Right atrium auricular region (tissue), 2 donors: ENCODE results near the gene COL25A1. TPM values are rescaled to one million over a fixed set of nuclear protein-coding genes. Genes with fewer than 3 reads are reported as not detected.

Source experiments
- DNase-seq: peaks from one replicate; pipeline ENCODE4 v3.0.0-alpha.2; 2019; ENCODE audit warnings: low spot score
- H3K27ac ChIP-seq, 2 donors: fragments of 200-600 bp; sonication (generic); 1 replicate in 1 of 2; 2 replicates in 1 of 2; pipeline ENCODE4 v1.5.1; 2016 to 2019
- H3K27me3 ChIP-seq, 2 donors: fragments of 200-600 bp; sonication (generic); one replicate each; pipeline versions ENCODE4 v1.5.1 to v1.6.0; 2017 to 2019
- H3K36me3 ChIP-seq: fragments of 200-600 bp; sonication (generic); one replicate; pipeline ENCODE4 v1.5.1; 2016
- H3K4me1 ChIP-seq, 2 donors: fragments of 200-600 bp; sonication (generic); one replicate each; pipeline versions ENCODE4 v1.5.1 to v1.6.0; 2017 to 2019
- H3K4me3 ChIP-seq, 2 donors: fragments of 200-600 bp; sonication (generic); 1 replicate in 1 of 2; 2 replicates in 1 of 2; pipeline ENCODE4 v1.5.1; 2017 to 2019; ENCODE audit warnings: mild to moderate bottlenecking in 1 of 2, moderate library complexity in 1 of 2
- H3K9me3 ChIP-seq, 2 donors: fragments of 200-600 bp; sonication (generic); one replicate each; pipeline ENCODE4 v1.5.1; 2019
- total RNA-seq, 2 donors: library from RNA; depleted of rRNA; stranded (reverse); fragments of >200 nt; gene quantifications; one replicate each; pipeline ENCODE4 v1.1.0, GENCODE V29; 2016
- TF ChIP-seq, protein P1 (sequence below), 2 donors: fragments of 200-600 bp; sonication (generic); IDR thresholded peaks; one replicate each; pipeline ENCODE4 v1.5.1; 2019; ENCODE audit warnings: antibody characterized with exemption in 2 of 2

Gene COL25A1
- total RNA-seq, 2 donors from 2014 or later, result 0.26 to 0.59 TPM

DNA sequence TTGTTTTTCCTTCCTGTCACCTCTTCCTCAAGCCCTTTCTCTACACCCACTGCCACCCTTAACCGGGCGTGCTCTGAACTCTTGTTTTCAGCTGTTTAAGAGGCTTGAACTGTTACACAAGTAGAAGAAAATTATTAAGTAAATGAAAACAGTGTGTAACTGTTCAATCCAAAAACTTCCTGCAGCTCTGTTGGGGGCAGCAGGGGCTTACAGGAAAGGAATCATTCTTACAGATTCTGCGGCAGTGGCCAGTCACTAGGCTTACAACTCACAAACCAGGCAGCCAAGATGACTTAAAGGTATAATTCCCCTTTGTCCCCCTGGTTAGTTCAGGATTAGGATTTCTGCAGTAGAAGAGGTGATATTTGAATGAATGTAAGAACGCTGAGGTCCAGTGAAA, 469.4 kb downstream of the COL25A1 start:
- no peaks in the 10 kb centered on the region for H3K9me3 ChIP-seq
- no peak for DNase-seq
- TF ChIP-seq, protein P1, sequence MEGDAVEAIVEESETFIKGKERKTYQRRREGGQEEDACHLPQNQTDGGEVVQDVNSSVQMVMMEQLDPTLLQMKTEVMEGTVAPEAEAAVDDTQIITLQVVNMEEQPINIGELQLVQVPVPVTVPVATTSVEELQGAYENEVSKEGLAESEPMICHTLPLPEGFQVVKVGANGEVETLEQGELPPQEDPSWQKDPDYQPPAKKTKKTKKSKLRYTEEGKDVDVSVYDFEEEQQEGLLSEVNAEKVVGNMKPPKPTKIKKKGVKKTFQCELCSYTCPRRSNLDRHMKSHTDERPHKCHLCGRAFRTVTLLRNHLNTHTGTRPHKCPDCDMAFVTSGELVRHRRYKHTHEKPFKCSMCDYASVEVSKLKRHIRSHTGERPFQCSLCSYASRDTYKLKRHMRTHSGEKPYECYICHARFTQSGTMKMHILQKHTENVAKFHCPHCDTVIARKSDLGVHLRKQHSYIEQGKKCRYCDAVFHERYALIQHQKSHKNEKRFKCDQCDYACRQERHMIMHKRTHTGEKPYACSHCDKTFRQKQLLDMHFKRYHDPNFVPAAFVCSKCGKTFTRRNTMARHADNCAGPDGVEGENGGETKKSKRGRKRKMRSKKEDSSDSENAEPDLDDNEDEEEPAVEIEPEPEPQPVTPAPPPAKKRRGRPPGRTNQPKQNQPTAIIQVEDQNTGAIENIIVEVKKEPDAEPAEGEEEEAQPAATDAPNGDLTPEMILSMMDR (IDR thresholded peaks at IDR 0.05), result no peak
- H3K27ac ChIP-seq, result no peak overlapping the region
- H3K27me3 ChIP-seq, result no peaks in the 10 kb centered on the region
- H3K4me3 ChIP-seq, result no peak overlapping the region
- H3K4me1 ChIP-seq, result peaks cover 0 to 17% of the 10 kb centered on the region in 2 donors
- no peaks in the 10 kb centered on the region for H3K36me3 ChIP-seq

DNA sequence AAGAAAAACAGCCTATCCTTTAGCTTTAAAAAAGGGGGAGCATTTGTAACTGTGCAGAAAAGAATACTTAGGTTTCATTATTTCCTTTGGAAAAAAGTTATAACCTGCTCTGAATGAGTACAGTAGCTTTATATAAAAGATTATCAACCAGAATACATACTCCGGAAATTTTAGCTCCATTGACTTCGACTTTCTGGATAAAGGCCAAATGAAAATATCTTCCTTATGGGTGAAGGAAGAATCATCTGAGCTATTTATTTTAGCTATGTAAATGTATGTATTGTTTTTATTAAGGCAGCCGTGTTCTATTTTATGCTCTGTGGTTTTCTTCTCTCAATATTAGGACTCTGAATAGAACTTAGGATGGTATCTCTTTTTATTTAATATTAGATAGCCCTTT, 470.6 kb downstream of the COL25A1 start:
- Histone ChIP-seq H3K4me1 (peaks cover 0 to 17% of the 10 kb centered on the region in 2 donors), H3K4me3 (no peak overlapping the region), H3K9me3 (no peaks in the 10 kb centered on the region), H3K27ac (no peak overlapping the region), H3K27me3 (no peaks in the 10 kb centered on the region), H3K36me3 (no peaks in the 10 kb centered on the region)
- no peak for DNase-seq
- TF ChIP-seq, protein P1 (IDR thresholded peaks at IDR 0.05), result no peak

DNA sequence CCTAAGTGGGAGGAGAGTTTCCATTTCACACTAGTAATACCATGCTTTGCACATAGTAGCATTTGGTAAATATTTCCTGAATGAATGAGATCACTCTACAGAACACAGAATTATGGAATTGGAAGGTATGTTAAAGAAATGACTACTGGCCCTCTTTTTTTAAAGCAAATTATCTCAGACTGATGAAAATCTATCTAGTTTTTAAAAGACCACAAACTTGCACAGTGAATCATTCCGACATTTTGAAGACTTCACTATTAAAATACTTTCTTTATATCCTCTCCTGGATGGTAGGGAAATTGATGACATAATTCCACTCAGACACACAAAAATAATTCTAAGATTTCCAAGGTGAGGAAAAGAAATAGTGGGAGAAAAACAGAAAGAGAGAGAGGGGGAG, 471.2 kb downstream of the COL25A1 start:
- H3K27ac ChIP-seq, result peak overlapping the region in 1 of 2 donors; percentile 65

DNA sequence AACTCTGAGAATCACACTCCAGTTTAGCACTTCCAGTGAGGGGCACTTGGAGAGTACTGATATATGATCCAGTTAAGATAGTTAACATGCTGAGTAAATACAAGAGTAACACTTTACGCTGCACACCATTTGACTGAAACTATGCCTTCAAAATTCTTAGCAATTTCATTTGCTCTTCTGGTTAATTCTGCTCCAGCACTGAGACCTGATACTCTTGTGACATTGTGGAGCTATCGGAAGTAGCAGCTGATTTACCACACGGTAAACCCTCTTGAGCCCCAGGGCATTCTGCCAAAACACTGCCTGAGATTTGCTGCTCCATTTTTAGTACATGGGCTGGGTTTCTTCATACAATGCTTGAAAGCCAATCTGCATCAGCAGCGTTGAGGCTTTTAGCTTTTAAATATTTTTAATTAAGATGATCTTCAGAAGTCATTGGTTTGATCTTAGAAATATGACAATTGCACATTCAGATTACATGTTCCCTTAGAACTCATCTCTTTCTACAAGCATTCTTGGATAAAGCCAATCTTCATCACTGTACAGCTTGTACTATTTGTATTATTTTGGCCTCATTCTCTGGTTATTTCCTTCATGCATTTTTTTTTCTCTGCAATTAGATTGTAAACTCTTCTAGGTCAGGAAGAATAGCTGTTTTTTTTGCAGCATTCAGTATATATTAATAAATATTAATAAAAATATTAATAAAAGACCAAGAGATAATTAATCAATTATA, 471.8 kb downstream of the COL25A1 start:
- DNase-seq, result no peak

More for the DNA sequence above, 471.2 kb downstream of the COL25A1 start:
- no peak overlapping the region for H3K4me3 ChIP-seq
- peaks cover 0 to 17% of the 10 kb centered on the region in 2 donors for H3K4me1 ChIP-seq
- H3K9me3 ChIP-seq, result no peaks in the 10 kb centered on the region
- TF ChIP-seq, protein P1 (IDR thresholded peaks at IDR 0.05), result no peak
- H3K36me3 ChIP-seq, result no peaks in the 10 kb centered on the region
- no peaks in the 10 kb centered on the region for H3K27me3 ChIP-seq
- DNase-seq, result no peak

DNA sequence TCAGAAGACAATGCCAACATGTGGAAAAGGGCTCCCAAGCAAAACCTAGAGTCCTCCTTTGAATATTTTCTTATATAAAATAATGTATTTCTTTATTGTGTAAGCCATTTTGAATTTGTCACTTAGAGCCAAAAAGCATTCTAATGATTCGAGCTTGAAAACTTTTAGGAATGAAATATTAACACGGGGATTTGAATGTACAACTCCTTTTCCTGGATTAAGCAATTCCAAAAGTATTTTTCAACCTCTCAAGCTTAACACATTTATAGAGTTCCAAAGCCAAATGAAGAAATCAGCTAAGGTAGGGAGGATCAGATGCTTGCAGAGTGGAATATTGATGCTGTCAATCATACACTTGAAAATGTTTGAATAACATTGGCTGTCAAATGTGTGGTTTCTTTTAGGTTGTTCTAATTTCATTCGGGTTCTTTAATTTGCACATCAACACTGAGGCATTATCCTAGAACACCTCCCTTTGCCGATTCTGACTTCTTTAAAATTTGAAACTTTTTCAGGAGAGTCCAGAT, 472.4 kb downstream of the COL25A1 start:
- Histone ChIP-seq H3K27me3 (no peaks in the 10 kb centered on the region), H3K27ac (peak overlapping the region in 1 of 2 donors; percentile 65), H3K4me3 (no peak overlapping the region), H3K36me3 (no peaks in the 10 kb centered on the region), H3K4me1 (peaks cover 0 to 17% of the 10 kb centered on the region in 2 donors), H3K9me3 (no peaks in the 10 kb centered on the region)
- DNase-seq, result no peak
- TF ChIP-seq, protein P1 (IDR thresholded peaks at IDR 0.05), result no peak

More for the DNA sequence above, 471.8 kb downstream of the COL25A1 start:
- peaks cover 0 to 17% of the 10 kb centered on the region in 2 donors for H3K4me1 ChIP-seq
- H3K27ac ChIP-seq, result peak overlapping the region in 1 of 2 donors; percentile 65
- no peak overlapping the region for H3K4me3 ChIP-seq
- no peaks in the 10 kb centered on the region for H3K9me3 ChIP-seq
- H3K27me3 ChIP-seq, result no peaks in the 10 kb centered on the region
- TF ChIP-seq, protein P1 (IDR thresholded peaks at IDR 0.05), result no peak
- H3K36me3 ChIP-seq, result no peaks in the 10 kb centered on the region
